Measurements from ENCODE around the gene KRT39.

KRT39 gene

GRCh38 chr17:40980117-40980516, 13.4 kb upstream of the KRT39 start:
- DNase-seq = no peak

GRCh38 chr17:40978575-40979151, 11.9 kb upstream of the KRT39 start:
- DNase-seq = no peak

- no peak for DNase-seq
These were observed 8.8 kb upstream of the KRT39 start for GRCh38 chr17:40975516-40975915.

- no peak for DNase-seq
These were observed 7.6 kb upstream of the KRT39 start for GRCh38 chr17:40974366-40974765.

GRCh38 chr17:40967582-40967981, 834 bp upstream of the KRT39 start:
- no peak for DNase-seq

GRCh38 chr17:40963838-40964237, 2.9 kb downstream of the KRT39 start:
- DNase-seq = no peak

GRCh38 chr17:40962059-40962561, 4.6 kb downstream of the KRT39 start:
- DNase-seq = no peak

- no peak for DNase-seq
These were observed 5.2 kb downstream of the KRT39 start for GRCh38 chr17:40961591-40961990.

GRCh38 chr17:40960144-40960543, 6.6 kb downstream of the KRT39 start:
- no peak for DNase-seq

- no peak for DNase-seq
These were observed 8.4 kb downstream of the KRT39 start for GRCh38 chr17:40958086-40958953.

GRCh38 chr17:40956401-40957254, 10.1 kb downstream of the KRT39 start:
- no peak for DNase-seq

GRCh38 chr17:40953881-40954280, 12.9 kb downstream of the KRT39 start:
- DNase-seq = no peak

- no peak for DNase-seq
These were observed 14.1 kb downstream of the KRT39 start for GRCh38 chr17:40952661-40953060.

- DNase-seq = no peak
These were observed 14.6 kb downstream of the KRT39 start for GRCh38 chr17:40952154-40952553.

GRCh38 chr17:40951011-40951622, 15.6 kb downstream of the KRT39 start:
- DNase-seq = no peak

GRCh38 chr17:40950176-40950575, 16.6 kb downstream of the KRT39 start:
- DNase-seq = no peak

- DNase-seq = no peak
These were observed 17.3 kb downstream of the KRT39 start for GRCh38 chr17:40949418-40949817.

GRCh38 chr17:40947929-40948328, 18.8 kb downstream of the KRT39 start:
- no peak for DNase-seq

- no peak for DNase-seq
These were observed 21.3 kb downstream of the KRT39 start for GRCh38 chr17:40945414-40945813.

- no peak for DNase-seq
These were observed 22.2 kb downstream of the KRT39 start for GRCh38 chr17:40944531-40944930.

- DNase-seq = no peak
These were observed 24.2 kb downstream of the KRT39 start for GRCh38 chr17:40942553-40942952.

- DNase-seq = no peak
These were observed 26.5 kb downstream of the KRT39 start for GRCh38 chr17:40940266-40940665.

- no peak for DNase-seq
These were observed 27.8 kb downstream of the KRT39 start for GRCh38 chr17:40938981-40939380.

All from GDM1 (cell line).